Fibroblast of the conjunctiva (primary cell): ENCODE measurements around the gene SPAG17.
A peak's percentile ranks its signal among the peaks of the same experiment; 100 is the strongest.

ENCODE experiments used
- DNase-seq: peaks from one replicate; pipeline ENCODE4 v3.0.0-alpha.2; 2010; ENCODE audit warnings: low read depth

Gene SPAG17

GRCh38 chr1:118118873-118119463 is 66.1 kb downstream of the SPAG17 start:
- DNase-seq: no peak

GRCh38 chr1:118118469-118118868 is 66.6 kb downstream of the SPAG17 start:
- no peak for DNase-seq

DNA sequence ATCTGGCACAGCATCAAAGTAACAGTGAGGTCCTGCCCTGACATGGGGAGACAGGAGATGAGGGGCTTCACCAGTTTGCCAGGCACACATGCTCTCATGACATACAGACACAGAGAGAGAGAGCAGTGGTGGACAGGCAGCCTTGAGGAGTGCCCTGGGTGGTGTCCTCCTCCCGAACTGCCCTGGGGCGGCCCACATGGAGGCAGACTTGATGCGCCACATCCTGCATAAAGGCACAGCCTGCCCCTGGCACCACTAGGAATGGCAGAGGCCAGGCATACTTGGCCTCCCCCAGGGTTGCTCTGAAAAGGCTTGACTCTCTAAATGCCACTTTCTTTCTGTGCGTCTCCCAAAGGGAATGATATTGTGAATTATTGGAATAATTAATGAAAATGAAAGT is 67.5 kb downstream of the SPAG17 start:
- no peak for DNase-seq

DNA sequence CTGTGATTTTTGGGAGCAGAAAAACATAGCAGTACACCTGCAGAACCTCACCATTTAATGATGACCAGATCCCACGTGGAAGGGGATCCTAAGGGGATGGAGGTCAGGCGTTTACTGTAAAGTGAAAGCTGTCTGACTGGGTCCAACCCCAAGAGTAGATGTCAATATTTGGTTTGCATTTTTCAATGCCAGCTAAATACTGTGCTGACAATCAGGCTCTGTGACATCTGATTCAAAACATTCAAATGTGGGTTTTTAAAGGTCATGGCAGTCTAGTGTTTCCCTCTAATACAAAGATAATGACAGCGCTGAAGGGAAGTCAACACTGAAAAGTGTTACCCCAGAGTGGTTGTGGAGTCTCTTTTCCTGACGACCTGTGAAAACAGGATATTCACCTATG is 68.1 kb downstream of the SPAG17 start:
- DNase-seq: no peak

DNA sequence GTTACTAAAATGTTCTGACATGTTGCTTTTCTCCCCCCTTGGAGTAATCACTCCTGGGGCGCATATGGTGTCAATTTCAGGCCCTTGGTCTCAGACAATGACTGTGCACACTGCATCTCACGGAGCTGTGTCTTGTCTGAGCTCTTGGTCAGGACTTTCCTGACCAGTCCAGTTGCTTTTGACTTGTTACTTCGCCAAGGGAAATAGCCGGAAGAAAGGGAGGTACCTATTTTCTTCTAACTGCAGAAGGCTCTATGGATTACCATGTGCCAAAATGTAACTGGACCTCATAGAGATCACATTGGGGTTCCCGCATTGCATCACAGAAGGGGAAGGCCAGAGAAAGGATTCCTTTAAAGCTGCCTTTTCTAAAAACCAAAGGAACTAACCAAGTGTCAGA is 68.6 kb downstream of the SPAG17 start:
- peak; percentile 60 for DNase-seq

GRCh38 chr1:118115567-118116295 is 69.3 kb downstream of the SPAG17 start:
- no peak for DNase-seq

- DNase-seq: no peak
Observed at GRCh38 chr1:118113261-118113660, 71.8 kb downstream of the SPAG17 start.

DNA sequence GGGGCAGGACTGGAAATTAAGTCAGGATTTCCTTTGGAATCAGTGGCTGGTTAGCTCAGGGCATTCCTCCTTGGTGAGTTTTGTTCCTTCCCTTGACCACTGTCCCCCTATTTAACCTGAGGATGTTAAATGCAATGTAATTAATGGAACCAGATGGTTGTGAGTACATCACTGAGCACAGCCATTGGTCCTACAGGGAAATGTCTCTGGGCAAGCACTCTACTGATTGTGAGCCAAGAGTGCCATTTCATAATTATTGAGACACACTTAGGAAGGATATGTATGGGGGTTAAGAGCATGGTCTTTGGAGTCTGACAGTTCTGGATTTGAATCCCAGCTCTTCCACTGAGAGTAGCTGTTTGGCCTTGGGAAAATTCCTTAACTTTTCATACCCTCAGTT is 74.4 kb downstream of the SPAG17 start:
- DNase-seq: no peak

GRCh38 chr1:118104951-118105350 is 80.1 kb downstream of the SPAG17 start:
- no peak for DNase-seq

- DNase-seq: no peak
Observed at GRCh38 chr1:118102445-118102844, 82.6 kb downstream of the SPAG17 start.

DNA sequence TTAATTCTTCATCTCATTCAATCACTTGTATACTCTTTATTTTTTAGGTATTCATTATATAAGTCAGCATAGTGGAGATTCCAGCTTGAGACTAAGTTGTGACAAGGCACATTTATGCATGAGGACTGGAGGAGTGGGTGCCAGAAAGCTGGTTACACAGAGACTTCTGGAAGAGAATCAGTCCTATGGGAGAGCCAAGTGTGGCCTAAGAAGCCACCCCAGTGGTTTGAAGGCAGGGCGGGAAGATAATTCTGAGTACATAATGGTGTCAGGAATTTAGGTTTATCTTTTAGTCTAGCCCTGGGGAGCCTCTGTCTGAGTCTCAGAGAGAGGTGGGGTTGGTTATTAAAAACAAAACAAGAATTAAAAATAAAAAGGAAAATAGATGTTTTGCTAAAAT is 83.0 kb downstream of the SPAG17 start:
- DNase-seq: no peak

DNA sequence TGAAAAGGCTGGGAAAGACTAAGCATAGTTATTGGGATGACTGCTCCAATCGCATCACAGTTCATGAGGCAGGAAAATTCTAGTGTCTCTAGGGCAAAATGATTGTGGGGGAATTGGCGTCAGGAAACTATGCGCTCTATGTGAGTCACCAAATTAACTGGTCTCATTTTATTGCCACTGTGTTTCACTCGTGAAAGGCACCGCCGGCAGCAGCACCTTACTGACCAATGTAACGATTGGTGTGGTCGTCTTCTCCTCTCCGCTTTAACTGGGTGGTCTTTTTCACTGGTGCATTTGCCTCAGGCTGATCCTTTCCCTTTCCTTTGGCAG is 83.5 kb downstream of the SPAG17 start:
- DNase-seq: no peak

DNA sequence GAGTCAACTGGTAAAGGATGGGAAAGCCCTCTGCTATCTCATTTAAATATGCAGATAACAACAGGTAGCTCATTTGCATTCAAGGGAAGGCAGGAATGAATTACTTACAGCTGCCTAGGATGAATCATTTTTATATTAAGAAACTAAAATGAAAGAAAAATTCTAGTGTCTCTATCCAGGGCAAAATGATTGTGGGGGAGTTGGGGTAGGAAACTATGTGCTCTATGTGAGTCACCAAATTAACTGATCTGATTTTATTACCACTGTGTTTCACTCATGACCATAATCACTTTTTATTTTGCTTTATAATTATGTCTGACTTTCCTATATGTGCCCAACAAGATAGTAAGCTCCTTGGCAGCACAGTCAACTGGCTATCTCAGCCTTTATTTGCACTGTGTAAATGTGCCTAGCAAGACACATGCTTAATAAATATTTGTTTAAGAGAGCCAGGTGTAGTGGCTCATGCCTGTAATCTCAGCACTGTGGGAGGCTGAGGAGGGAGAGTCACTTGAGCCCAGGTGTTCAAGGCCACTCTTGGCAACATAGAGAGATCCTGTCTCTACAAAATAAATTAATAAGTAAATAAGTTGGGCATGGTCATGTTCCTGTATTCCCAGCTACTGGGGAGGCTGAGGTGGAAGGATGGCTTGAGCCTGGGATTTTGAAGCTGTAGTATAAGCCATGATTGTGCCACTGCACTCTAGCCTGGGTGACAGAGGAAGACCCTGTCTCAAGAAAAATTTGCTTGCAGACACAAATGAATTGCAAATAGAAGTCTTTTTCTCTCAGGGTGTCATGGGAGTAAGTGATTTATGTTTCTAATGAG is 84.1 kb downstream of the SPAG17 start:
- DNase-seq: no peak

- no peak for DNase-seq
Observed at GRCh38 chr1:118099686-118100085, 85.3 kb downstream of the SPAG17 start.

- DNase-seq: peak; percentile 32
Observed at GRCh38 chr1:118097622-118098348, 87.2 kb downstream of the SPAG17 start.

DNA sequence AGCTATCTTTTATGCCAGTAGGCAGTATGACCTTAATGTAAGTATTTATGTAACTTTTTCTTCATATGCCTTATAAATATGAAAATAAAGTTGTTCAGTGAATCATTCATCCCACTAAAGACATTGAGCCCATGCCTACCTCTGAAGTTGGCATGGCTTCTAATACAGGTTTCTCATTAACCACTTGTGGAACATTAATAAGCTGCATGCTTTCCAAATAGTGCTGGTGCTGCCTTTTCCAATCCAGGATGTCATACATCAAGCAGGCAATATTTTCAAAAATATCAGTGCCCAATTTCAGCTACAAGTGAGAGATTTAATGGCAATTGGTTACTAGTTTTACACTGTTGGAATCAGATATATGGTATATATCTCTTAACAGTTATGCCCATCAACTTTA is 92.0 kb downstream of the SPAG17 start:
- no peak for DNase-seq

DNA sequence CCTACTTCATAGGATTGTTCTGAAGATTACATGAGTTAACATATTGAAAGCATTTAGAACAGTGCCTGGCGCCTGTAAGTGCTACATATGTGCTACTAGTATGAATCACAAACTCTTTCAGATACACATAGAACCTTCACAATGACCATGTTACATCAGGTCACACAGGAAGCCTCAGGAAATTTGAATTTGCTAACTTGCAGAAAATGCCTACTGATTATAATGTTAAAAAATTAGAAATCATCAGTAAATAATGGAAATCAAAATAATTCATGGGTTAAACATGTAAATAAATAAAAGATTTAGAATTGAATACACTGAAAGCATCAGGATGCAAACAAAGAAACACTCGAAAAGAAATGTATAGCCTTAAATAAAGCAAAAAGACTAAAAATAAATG is 94.9 kb downstream of the SPAG17 start:
- DNase-seq: no peak

DNA sequence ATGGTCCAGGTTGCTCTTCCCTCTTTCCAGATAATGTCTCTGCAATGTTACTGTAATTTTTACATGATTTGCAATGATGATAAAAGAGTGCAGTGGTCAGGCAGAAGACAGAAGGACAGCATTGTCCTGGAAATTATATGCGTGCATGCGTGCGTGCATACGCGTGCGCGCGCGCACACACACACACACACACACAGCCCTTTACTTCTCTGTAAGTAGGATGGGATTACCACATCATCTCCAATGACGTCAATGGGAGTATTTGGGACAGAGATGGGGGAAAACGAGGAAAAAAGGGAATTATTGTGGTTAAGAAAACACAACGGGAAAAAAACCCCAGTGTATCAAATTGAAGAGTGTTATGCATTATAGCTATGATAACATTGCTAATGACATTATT is 99.7 kb downstream of the SPAG17 start:
- no peak for DNase-seq

- DNase-seq: no peak
Observed at GRCh38 chr1:118084400-118084799, 100.6 kb downstream of the SPAG17 start.

GRCh38 chr1:118082984-118083383 is 102.0 kb downstream of the SPAG17 start:
- no peak for DNase-seq

DNA sequence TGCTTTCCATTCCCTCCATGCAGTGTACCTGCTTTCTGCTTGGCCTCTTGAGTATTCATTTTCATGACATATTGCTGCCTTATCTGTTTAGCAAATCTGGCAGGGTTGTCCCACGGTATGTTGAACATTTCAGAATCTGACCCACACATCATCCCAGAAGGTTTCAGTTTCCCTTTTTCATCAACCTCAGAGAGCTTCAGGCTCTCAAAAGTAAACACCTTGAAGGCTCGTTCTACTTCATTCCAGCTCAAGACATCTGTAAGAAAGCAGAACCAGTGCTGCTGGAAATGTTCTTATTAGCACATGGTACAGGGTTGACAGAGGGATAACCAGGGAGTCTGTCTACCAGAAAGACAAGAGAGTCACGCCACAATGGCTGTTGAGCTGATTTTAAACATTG is 103.6 kb downstream of the SPAG17 start:
- DNase-seq: no peak

DNA sequence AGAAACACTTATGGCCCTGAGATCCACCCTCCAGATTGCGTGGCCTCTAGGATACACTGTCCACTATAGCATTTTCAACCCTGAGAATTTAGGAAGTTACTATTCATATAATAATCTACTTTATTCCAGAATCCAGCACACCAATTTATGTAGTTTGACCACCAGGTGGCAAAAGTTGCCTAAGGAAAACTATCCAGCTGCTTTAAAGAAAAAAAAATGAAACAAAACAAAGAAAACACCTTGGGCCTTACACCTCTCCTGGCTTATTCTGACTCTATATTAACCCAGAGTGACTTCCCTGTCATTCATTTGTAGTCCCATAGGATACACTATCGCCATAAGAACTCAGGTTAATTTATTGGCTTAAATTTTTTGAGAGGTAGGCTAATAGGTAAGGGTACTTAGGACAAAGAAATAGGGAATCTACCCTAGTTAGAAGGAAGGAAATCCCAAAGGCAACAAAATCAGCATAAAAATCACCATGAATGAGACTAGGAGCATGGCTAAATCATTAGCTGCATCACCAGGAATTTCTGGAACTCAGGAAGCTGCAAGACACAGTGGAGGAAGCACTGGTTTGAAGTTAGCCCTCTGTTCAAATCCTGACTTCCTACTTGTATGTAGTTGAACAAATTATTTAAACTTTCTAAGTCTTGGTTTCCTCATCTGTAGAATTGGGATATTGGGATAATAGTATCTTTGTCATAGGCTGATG is 107.5 kb downstream of the SPAG17 start:
- DNase-seq: peak; percentile 31
